22Rv1 (cell line): ENCODE measurements around the gene SLC39A8.

Experiments
- CTCF ChIP-seq: fragments of 450-650 bp; IDR thresholded peaks from 2 replicates; pipeline ENCODE4 v1.5.1; 2017; ENCODE audit warnings: mild to moderate bottlenecking
- ZFX ChIP-seq: fragments of 450-650 bp; IDR thresholded peaks from 2 replicates; pipeline ENCODE4 v1.6.1; 2017; ENCODE audit warnings: antibody characterized with exemption, borderline replicate concordance

- no peak for TF ChIP-seq CTCF
- no peak for TF ChIP-seq ZFX
Measured at GRCh38 chr4:102312417-102312816, 32.9 kb downstream of the SLC39A8 start.
